ENCODE measurements around the gene KRT31.
"Not testable (repeated sequence)": the region's sequence is repeated elsewhere in the genome, so short reads cannot be mapped to it uniquely, and the experiment has no call there.

Gene KRT31

GRCh38 chr17:41395611-41396010, 1.8 kb downstream of the KRT31 start:
- TF ChIP-seq, protein P1, sequence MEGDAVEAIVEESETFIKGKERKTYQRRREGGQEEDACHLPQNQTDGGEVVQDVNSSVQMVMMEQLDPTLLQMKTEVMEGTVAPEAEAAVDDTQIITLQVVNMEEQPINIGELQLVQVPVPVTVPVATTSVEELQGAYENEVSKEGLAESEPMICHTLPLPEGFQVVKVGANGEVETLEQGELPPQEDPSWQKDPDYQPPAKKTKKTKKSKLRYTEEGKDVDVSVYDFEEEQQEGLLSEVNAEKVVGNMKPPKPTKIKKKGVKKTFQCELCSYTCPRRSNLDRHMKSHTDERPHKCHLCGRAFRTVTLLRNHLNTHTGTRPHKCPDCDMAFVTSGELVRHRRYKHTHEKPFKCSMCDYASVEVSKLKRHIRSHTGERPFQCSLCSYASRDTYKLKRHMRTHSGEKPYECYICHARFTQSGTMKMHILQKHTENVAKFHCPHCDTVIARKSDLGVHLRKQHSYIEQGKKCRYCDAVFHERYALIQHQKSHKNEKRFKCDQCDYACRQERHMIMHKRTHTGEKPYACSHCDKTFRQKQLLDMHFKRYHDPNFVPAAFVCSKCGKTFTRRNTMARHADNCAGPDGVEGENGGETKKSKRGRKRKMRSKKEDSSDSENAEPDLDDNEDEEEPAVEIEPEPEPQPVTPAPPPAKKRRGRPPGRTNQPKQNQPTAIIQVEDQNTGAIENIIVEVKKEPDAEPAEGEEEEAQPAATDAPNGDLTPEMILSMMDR (IDR thresholded peaks at IDR 0.05): no peak
- no peak for TF ChIP-seq ZFX (IDR thresholded peaks at IDR 0.05; ENCODE audit: borderline replicate concordance)
- H3K27ac ChIP-seq: no peak overlapping the region

DNA sequence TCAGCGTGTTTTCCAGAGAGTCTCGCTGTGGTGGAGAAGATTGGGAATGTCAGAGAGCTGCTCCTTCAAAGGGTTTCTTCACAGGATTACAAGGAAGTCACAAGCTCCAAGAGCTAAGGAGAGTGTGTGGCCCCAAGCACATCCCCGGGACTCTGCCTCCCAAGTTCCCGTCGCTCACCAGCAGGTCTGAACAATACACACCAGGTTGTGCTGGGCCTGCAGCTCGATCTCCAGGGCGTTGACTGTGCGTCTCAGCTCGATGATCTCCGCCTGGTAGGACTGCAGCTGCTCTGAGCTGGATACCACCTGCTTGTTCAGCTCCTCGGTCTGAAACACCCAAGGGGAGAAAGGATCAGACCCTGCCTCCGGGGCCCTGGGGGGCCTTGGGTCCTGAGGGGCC, 2.4 kb downstream of the KRT31 start:
- not testable (repeated sequence) for H3K27ac ChIP-seq

DNA sequence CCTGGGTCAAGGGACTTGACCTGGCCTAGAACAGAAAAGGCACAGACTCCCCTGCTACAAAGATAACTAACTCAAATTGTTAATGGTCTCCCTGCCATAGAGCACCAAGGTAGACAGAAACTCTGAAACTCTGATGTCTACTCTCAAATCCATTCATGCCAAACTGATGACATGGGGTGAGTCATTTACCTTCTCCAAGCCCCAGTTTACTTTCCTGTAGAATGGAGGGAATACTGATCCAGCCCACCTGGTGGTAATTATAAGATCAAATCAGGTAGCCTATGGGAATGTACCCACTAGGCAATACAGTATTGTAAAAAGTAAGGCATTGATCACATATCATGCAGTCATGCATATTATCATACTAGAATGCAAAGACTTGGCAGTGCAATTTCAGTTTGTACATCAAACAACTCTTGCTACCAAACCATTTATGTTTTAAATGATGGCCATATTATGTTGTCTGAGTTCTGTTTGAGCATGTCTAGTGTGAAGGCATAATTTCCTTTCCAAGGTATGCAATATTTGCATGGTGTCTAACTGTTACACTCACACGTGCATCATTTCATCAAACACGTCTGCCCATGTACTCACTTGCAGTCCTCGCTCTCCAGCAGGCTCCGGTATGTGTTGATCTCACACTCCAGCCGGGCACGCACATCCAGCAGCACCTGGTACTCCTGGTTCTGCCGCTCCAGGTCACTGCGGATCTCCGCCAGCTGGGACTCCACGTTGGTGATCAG, 3.0 kb downstream of the KRT31 start:
- TF ChIP-seq, protein P1 (IDR thresholded peaks at IDR 0.05): no peak
- no peak for TF ChIP-seq ZFX (IDR thresholded peaks at IDR 0.05; ENCODE audit: borderline replicate concordance)
- H3K27ac ChIP-seq: no peak overlapping the region

DNA sequence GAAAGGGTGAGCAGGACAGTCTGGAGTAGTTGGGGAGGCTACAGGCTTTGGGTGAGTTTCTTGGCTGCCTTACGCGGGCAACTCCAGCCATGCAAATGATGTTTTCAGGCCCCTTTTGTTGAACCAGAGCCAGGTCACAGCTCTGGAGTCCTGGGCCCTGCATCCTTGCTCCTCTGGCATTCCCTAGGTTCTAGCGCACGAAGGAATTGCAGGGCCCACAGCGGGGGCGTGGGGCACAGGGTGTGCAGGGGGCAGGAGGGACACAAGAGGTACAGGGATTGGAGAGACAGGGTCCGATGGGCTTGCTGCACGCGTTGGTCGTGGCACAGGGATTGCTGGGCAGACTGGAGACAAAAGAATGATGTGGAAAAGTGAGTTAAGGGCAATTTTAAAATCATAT, 3.6 kb downstream of the KRT31 start:
- no peak overlapping the region for H3K27ac ChIP-seq
- TF ChIP-seq ZFX (IDR thresholded peaks at IDR 0.05; ENCODE audit: borderline replicate concordance): no peak
- TF ChIP-seq, protein P1 (IDR thresholded peaks at IDR 0.05): no peak

- TF ChIP-seq, protein P1 (IDR thresholded peaks at IDR 0.05): no peak
- no peak for TF ChIP-seq ZFX (IDR thresholded peaks at IDR 0.05; ENCODE audit: borderline replicate concordance)
- H3K27ac ChIP-seq: no peak overlapping the region
Observed at GRCh38 chr17:41393294-41393693, 4.1 kb downstream of the KRT31 start.

- no peak for TF ChIP-seq ZFX (IDR thresholded peaks at IDR 0.05; ENCODE audit: borderline replicate concordance)
- TF ChIP-seq, protein P1 (IDR thresholded peaks at IDR 0.05): no peak
- no peak overlapping the region for H3K27ac ChIP-seq
Observed at GRCh38 chr17:41392278-41392677, 5.1 kb downstream of the KRT31 start.

GRCh38 chr17:41391535-41391934, 5.9 kb downstream of the KRT31 start:
- no peak overlapping the region for H3K27ac ChIP-seq
- no peak for TF ChIP-seq ZFX (IDR thresholded peaks at IDR 0.05; ENCODE audit: borderline replicate concordance)
- TF ChIP-seq, protein P1 (IDR thresholded peaks at IDR 0.05): no peak
